Smooth muscle cell of the brain vasculature (primary cell): ENCODE measurements around the gene PITHD1.
A peak's percentile ranks its signal among the peaks of the same experiment; 100 is the strongest.
"Not testable (repeated sequence)": the region's sequence is repeated elsewhere in the genome, so short reads cannot be mapped to it uniquely, and the experiment has no call there.

Experiments
- DNase-seq: peaks from one replicate; pipeline ENCODE4 v3.0.0-alpha.2; 2012; ENCODE audit warnings: low read depth, low spot score

Gene PITHD1

GRCh38 chr1:23798662-23799142 lies 20.5 kb downstream of the PITHD1 start:
- DNase-seq = no peak

- no peak for DNase-seq
These were observed 21.0 kb downstream of the PITHD1 start for GRCh38 chr1:23799255-23799569.

- no peak for DNase-seq
These were observed 21.6 kb downstream of the PITHD1 start for GRCh38 chr1:23799570-23800399.

- peak; percentile 86 for DNase-seq
These were observed 22.5 kb downstream of the PITHD1 start, which contains the start of gene GALE for GRCh38 chr1:23800400-23801337. Gene GALE, minus strand, starts transcription at chr1:23800754. Its CDS starts 1,747 bp downstream, at chr1:23799007.

GRCh38 chr1:23801338-23801748 lies 23.1 kb downstream of the PITHD1 start:
- DNase-seq = no peak

- no peak for DNase-seq
These were observed 23.7 kb downstream of the PITHD1 start for GRCh38 chr1:23801876-23802275.

- DNase-seq = not testable (repeated sequence)
These were observed 24.7 kb downstream of the PITHD1 start for GRCh38 chr1:23802809-23803342.

GRCh38 chr1:23803674-23804073 lies 25.5 kb downstream of the PITHD1 start:
- DNase-seq = no peak

- no peak for DNase-seq
These were observed 26.1 kb downstream of the PITHD1 start for GRCh38 chr1:23804183-23804835.

- DNase-seq = no peak
These were observed 26.8 kb downstream of the PITHD1 start for GRCh38 chr1:23805025-23805424.

GRCh38 chr1:23806280-23806679 lies 28.1 kb downstream of the PITHD1 start:
- DNase-seq = no peak

GRCh38 chr1:23807453-23807852 lies 29.2 kb downstream of the PITHD1 start:
- DNase-seq = no peak

GRCh38 chr1:23809751-23810171 lies 31.5 kb downstream of the PITHD1 start:
- DNase-seq = no peak

GRCh38 chr1:23810818-23811540 lies 32.8 kb downstream of the PITHD1 start:
- DNase-seq = no peak

- DNase-seq = no peak
These were observed 35.8 kb downstream of the PITHD1 start for GRCh38 chr1:23814016-23814415.

GRCh38 chr1:23816361-23816760 lies 38.1 kb downstream of the PITHD1 start:
- DNase-seq = no peak

GRCh38 chr1:23816906-23817305 lies 38.7 kb downstream of the PITHD1 start:
- no peak for DNase-seq

GRCh38 chr1:23817633-23818032 lies 39.4 kb downstream of the PITHD1 start:
- DNase-seq = no peak

GRCh38 chr1:23823767-23824166 lies 45.5 kb downstream of the PITHD1 start:
- no peak for DNase-seq

- DNase-seq = no peak
These were observed 46.5 kb downstream of the PITHD1 start for GRCh38 chr1:23824711-23825075.
